Natural killer cell (primary cell): ENCODE results near the gene ARPC5L. TPM values are rescaled to one million over a fixed set of nuclear protein-coding genes. Genes with fewer than 3 reads are reported as not detected.

Source experiments
- ATAC-seq, 3 donors: fragments of 150-1000 bp in 2 of 3; fragments of 200-7000 bp in 1 of 3; cut with Tn5 transposase; 1 replicate in 1 of 3; 2 replicates in 2 of 3; pipeline ENCODE4 v1.10.0; 2021; ENCODE audit warnings: mild to moderate bottlenecking in 2 of 3, moderate library complexity in 2 of 3
- DNase-seq, 2 donors: peaks; one replicate each; pipeline versions ENCODE4 v3.0.0 to v3.0.0-alpha.2; 2013 to 2021; ENCODE audit warnings: mixed read lengths in 1 of 2
- H3K27ac ChIP-seq: one replicate; pipeline ENCODE4 v1.5.1; 2013; ENCODE audit warnings: mild to moderate bottlenecking, low read length
- H3K27me3 ChIP-seq: one replicate; pipeline ENCODE4 v1.6.1; 2013; ENCODE audit warnings: low read length; ENCODE audit not compliant: control insufficient read depth, insufficient read depth
- H3K36me3 ChIP-seq: one replicate; pipeline ENCODE4 v1.6.1; 2013; ENCODE audit warnings: low read length; ENCODE audit not compliant: control insufficient read depth, insufficient read depth
- H3K4me1 ChIP-seq: one replicate; pipeline ENCODE4 v1.6.1; 2013; ENCODE audit warnings: low read length; ENCODE audit not compliant: control insufficient read depth, insufficient read depth
- H3K4me3 ChIP-seq: one replicate; pipeline ENCODE4 v1.5.1; 2013; ENCODE audit warnings: low read length
- H3K9me3 ChIP-seq: one replicate; pipeline ENCODE4 v1.6.1; 2013; ENCODE audit warnings: low read length; ENCODE audit not compliant: control insufficient read depth, insufficient read depth
- H3K27ac Mint-ChIP-seq, 2 donors: one replicate each; pipeline ENCODE4 v1.8.0; 2022; ENCODE audit warnings: mild to moderate bottlenecking in 2 of 2, mixed read lengths in 2 of 2, moderate library complexity in 1 of 2
- H3K27me3 Mint-ChIP-seq, 2 donors: one replicate each; pipeline ENCODE4 v1.8.0; 2022; ENCODE audit warnings: low read depth in 2 of 2, mixed read lengths in 2 of 2
- H3K36me3 Mint-ChIP-seq: one replicate; pipeline ENCODE4 v1.8.0; 2022; ENCODE audit warnings: mixed read lengths
- H3K4me1 Mint-ChIP-seq, 2 donors: one replicate each; pipeline ENCODE4 v1.8.0; 2022; ENCODE audit warnings: mixed read lengths in 2 of 2
- H3K4me3 Mint-ChIP-seq: one replicate; pipeline ENCODE4 v1.8.0; 2022; ENCODE audit warnings: mild to moderate bottlenecking, moderate library complexity, mixed read lengths
- H3K9me3 Mint-ChIP-seq, 2 donors: one replicate each; pipeline ENCODE4 v1.8.0; 2022; ENCODE audit warnings: mixed read lengths in 2 of 2
- WGBS: methylation state at CpG from one replicate; pipeline ENCODE4 v1.1.7; 2013; ENCODE audit warnings: missing lambda C conversion rate; ENCODE audit not compliant: insufficient coverage; 5-methylcytosine and 5-hydroxymethylcytosine counted together
- intact Hi-C: fragments of 100-400 bp; cut with micrococcal nuclease; formaldehyde crosslinking; loops from one replicate; pipeline ENCODE4 v1.14.2; 2022
- total RNA-seq, 4 donors: library from RNA; stranded (reverse); fragments of 120-200 nt in 1 of 4; gene quantifications; one replicate each; pipeline versions ENCODE4 v1.2.3 to v1.2.4, GENCODE V29; 2013 to 2022
- TF ChIP-seq, protein P1 (sequence below): fragments of 200-600 bp; IDR thresholded peaks from one replicate; pipeline ENCODE4 v1.8.0; 2022; ENCODE audit warnings: antibody characterized with exemption

The ARPC5L gene
- total RNA-seq, 3 donors from 2014 or later (not counting 1 experiment from before 2014, with no cell fraction given), result 131 to 169 (median 139) TPM

DNA sequence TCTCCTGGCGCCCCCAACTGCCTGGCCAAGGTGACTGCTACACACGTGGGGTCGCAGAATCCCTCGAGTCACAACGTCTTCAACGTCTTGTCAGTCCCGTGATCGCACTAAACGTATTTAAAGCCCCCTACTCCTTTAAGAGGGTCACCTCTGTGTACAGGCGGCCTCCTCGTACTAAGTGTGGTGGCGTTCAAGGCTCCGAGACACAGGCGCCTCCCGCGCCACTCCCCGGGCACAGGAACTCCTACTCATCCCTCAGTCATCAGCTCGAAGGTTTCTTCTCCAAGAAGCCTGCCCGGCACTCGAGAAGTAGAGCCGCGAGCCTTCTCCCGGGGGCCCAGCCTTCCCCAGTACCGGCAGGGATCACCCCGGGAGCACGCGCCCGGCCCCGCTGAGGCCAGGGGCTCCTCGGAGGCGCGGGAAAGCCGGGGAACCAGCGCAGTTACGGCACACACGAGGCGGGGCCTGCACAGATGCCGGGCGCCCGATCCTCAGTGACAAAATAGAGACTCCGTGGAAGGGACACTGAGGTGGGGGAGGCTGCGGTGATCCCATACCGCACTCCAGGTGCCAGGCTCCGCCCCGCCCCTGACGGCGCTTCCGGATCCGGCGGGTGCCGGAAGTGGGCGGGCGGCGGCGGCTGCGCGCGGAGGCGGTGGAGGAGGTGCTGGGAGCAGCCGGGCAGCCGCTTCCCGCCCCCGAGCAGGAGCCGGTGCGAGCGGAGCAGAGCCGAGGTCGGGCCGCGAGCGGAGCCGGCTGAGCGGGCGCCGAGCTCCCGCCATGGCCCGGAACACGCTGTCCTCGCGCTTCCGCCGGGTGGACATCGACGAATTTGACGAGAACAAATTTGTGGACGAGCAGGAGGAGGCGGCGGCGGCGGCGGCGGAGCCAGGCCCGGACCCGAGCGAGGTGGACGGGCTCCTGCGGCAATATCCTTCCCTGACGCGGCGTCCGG lies 6.9 kb downstream of the ARPC5L start:
- ATAC-seq (peak; percentile 47 to 79 (median 73)), DNase-seq (peak; percentile 92 to 94)
- Mint-ChIP-seq H3K36me3 (peaks cover 6% of the 10 kb centered on the region), H3K4me3 (peak overlapping the region; percentile 97), H3K4me1 (peaks cover 47 to 48% of the 10 kb centered on the region in 2 donors), H3K9me3 (no peaks in the 10 kb centered on the region), H3K27ac (peak overlapping the region; percentile 97), H3K27me3 (no peaks in the 10 kb centered on the region)
- under 1% methylated on average over 101 of the region's 101 CpGs for WGBS
- peaks cover 10% of the 10 kb centered on the region for H3K36me3 ChIP-seq
- H3K4me3 ChIP-seq, result peak overlapping the region; percentile 96
- H3K27me3 ChIP-seq, result no peaks in the 10 kb centered on the region
- H3K4me1 ChIP-seq, result peaks cover 52% of the 10 kb centered on the region
- intact Hi-C loops, result loop anchor here (10.0 kb wide), 2 partner anchors 276 to 376 kb away; partner anchors contain the start of genes HSPA5 and SCAI
- TF ChIP-seq, protein P1, sequence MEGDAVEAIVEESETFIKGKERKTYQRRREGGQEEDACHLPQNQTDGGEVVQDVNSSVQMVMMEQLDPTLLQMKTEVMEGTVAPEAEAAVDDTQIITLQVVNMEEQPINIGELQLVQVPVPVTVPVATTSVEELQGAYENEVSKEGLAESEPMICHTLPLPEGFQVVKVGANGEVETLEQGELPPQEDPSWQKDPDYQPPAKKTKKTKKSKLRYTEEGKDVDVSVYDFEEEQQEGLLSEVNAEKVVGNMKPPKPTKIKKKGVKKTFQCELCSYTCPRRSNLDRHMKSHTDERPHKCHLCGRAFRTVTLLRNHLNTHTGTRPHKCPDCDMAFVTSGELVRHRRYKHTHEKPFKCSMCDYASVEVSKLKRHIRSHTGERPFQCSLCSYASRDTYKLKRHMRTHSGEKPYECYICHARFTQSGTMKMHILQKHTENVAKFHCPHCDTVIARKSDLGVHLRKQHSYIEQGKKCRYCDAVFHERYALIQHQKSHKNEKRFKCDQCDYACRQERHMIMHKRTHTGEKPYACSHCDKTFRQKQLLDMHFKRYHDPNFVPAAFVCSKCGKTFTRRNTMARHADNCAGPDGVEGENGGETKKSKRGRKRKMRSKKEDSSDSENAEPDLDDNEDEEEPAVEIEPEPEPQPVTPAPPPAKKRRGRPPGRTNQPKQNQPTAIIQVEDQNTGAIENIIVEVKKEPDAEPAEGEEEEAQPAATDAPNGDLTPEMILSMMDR, result no peak
- H3K27ac ChIP-seq, result peak overlapping the region; percentile 96
- no peaks in the 10 kb centered on the region for H3K9me3 ChIP-seq

DNA sequence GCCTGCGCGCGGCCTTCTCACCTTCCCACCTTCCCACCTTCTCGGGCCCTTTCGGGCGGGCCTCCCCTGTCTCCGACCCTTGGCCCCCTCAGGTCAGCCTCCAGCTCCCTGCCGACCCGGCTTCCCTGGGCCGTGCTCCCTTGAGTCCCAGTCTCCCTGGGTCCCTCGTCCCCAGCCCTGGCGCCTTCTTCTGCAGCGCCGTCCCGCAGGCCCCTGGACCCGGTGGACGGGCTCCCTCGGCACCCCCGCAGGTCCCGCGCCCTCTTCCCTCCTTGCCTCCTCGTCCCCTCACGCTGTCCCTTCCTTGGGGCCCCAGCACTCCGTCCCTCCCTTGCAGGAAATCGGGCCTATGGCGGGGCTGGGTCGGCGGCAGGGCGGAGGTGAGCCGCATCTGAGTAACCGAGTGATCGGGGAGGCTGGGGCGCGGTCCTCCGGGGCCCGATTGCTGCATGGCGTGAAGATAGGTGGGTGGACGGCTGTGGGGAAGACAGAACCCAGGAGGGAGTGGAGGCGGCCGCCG lies 7.6 kb downstream of the ARPC5L start:
- TF ChIP-seq, protein P1, result no peak
- peaks cover 6% of the 10 kb centered on the region for H3K36me3 Mint-ChIP-seq
- peak; percentile 22 to 24 (median 22) for ATAC-seq
- no peaks in the 10 kb centered on the region for H3K27me3 Mint-ChIP-seq
- peak overlapping the region; percentile 97 for H3K27ac Mint-ChIP-seq
- Histone ChIP-seq H3K27ac (peak overlapping the region; percentile 96), H3K9me3 (no peaks in the 10 kb centered on the region), H3K27me3 (no peaks in the 10 kb centered on the region), H3K4me1 (peaks cover 59% of the 10 kb centered on the region), H3K4me3 (peak overlapping the region; percentile 96), H3K36me3 (peaks cover 14% of the 10 kb centered on the region)
- peaks cover 54 to 55% of the 10 kb centered on the region in 2 donors for H3K4me1 Mint-ChIP-seq
- H3K4me3 Mint-ChIP-seq, result peak overlapping the region; percentile 97
- intact Hi-C loops, result loop anchor here (10.0 kb wide), 2 partner anchors 275 to 375 kb away; partner anchors contain the start of genes HSPA5 and SCAI
- WGBS, result under 1% methylated on average over 41 of the region's 41 CpGs
- no peak for DNase-seq
- no peaks in the 10 kb centered on the region for H3K9me3 Mint-ChIP-seq

DNA sequence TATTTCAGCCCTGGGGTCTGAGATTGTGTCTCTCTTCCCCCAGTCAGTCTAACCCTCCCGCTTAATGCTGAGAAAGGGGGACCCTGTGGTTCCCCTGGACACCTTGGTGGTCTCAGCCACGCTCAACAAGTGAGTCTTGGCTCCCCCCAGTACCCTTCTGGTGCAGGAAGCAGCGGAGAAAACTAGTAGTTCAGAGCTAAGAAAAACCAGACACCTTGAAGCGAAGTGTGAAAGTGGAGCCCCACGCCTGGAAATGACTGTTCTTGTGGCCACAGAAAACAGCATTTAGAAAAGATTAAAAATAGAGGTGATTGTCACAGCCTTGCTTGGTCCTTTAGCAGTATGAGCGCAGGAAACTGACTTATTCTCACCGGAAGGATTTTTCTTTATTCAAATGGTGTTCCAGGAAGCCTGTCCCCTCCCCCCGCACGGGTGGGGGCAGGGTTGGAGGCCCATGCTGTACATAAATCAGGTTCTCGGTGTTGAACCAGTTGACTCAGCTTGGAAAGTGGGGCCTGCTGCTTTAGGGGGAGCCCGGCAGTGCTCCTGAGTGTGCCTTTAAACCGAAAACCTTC lies 8.1 kb downstream of the ARPC5L start:
- Histone ChIP-seq H3K36me3 (peaks cover 18% of the 10 kb centered on the region), H3K9me3 (no peaks in the 10 kb centered on the region), H3K27me3 (no peaks in the 10 kb centered on the region), H3K4me1 (peaks cover 65% of the 10 kb centered on the region), H3K4me3 (peak overlapping the region; percentile 96), H3K27ac (peak overlapping the region; percentile 96)
- TF ChIP-seq, protein P1, result no peak
- H3K27me3 Mint-ChIP-seq, result no peaks in the 10 kb centered on the region
- H3K4me3 Mint-ChIP-seq, result peak overlapping the region; percentile 97
- DNase-seq (peak; percentile 84 to 90), ATAC-seq (peak; percentile 70 to 84 (median 70))
- no peaks in the 10 kb centered on the region for H3K9me3 Mint-ChIP-seq
- WGBS, result under 1% methylated on average over 12 of the region's 12 CpGs
- H3K36me3 Mint-ChIP-seq, result peaks cover 6% of the 10 kb centered on the region
- intact Hi-C loops, result loop anchor here (1.0 to 10.0 kb wide), 7 partner anchors 8 to 375 kb away; partner anchors contain the start of genes ARPC5L, GOLGA1, HSPA5 and NR6A1
- peak overlapping the region; percentile 97 for H3K27ac Mint-ChIP-seq
- H3K4me1 Mint-ChIP-seq, result peaks cover 60% of the 10 kb centered on the region in 2 donors
